ENCODE results near the gene MUTYH. TPM values are rescaled to one million over a fixed set of nuclear protein-coding genes. Genes with fewer than 3 reads are reported as not detected.

The MUTYH gene
- total RNA-seq, 1 donor from 2014 or later: 61.9 TPM

DNA sequence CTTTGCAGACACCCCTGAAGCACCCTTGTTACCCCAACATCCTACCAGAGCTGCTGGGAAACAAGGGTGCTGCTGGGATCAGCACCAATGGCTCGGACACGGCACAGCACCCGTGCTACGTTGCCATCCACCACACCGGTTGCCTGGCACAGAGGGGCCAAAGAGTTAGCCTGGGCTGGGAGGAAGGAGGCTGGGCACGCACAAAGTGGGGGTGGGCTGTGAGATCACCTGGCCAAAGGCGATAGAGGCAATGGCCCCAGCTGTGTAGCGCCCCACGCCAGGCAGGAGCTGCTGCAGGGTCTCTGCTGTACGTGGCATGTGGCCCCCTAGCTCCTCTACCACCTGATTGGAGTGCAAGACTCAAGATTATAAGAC, 7.9 kb downstream of the MUTYH start:
- Mint-ChIP-seq H3K9me3 (no peaks in the 10 kb centered on the region), H3K36me3 (ENCODE audit: low read depth) (peaks cover 10% of the 10 kb centered on the region), H3K27ac (ENCODE audit: unreplicated experiment) (no peak overlapping the region), H3K4me3 (no peak overlapping the region), H3K27me3 (ENCODE audit: low read depth) (no peaks in the 10 kb centered on the region), H3K4me1 (peaks cover 43% of the 10 kb centered on the region)
- DNase-seq (ENCODE audit: low read depth, low spot score): no peak
- TF ChIP-seq, protein P1, sequence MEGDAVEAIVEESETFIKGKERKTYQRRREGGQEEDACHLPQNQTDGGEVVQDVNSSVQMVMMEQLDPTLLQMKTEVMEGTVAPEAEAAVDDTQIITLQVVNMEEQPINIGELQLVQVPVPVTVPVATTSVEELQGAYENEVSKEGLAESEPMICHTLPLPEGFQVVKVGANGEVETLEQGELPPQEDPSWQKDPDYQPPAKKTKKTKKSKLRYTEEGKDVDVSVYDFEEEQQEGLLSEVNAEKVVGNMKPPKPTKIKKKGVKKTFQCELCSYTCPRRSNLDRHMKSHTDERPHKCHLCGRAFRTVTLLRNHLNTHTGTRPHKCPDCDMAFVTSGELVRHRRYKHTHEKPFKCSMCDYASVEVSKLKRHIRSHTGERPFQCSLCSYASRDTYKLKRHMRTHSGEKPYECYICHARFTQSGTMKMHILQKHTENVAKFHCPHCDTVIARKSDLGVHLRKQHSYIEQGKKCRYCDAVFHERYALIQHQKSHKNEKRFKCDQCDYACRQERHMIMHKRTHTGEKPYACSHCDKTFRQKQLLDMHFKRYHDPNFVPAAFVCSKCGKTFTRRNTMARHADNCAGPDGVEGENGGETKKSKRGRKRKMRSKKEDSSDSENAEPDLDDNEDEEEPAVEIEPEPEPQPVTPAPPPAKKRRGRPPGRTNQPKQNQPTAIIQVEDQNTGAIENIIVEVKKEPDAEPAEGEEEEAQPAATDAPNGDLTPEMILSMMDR (conservative IDR thresholded peaks at IDR 0.05): no peak

DNA sequence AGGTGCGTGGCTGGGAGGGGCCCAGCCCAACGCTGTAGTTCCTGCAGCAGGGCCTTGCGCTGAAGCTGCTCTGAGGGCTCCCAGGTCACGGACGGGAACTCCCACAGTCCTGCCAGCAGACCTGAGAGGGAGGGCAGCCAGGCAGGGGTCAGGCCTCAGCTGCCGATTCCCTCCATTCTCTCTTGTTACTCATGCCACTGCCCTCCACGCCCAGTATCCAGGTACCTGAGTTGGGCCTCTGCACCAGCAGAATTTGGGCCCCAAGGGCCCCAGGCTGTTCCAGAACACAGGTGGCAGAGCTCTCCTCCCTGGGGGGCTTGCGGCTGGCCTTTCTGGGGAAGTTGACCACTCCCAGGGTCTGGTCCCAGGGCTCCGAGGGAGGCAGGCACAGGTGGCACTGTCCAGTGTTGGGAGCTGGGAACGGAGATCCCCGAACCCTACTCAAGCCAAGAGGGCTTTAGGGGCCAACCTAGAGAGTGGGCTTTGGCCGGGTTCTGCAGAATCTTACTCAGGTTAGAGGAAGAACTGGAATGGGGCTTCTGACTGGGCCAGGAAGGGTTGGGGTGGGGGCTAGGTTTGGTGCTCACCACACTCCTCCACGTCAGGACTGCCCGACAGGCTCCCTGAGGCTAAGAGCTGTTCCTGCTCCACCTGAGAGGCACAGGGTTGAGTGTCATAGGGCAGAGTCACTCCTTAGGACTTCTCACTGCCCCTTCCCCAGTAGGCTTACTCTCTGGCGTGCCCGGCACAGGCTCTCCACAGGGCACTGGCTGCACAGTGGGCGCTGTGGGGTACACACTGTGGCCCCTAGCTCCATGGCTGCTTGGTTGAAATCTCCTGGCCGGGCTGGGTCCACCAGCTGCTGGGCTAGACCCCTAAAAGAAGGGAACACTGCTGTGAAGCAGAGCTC, 8.5 kb downstream of the MUTYH start:
- Mint-ChIP-seq H3K9me3 (no peaks in the 10 kb centered on the region), H3K36me3 (ENCODE audit: low read depth) (peaks cover 10% of the 10 kb centered on the region), H3K4me3 (no peak overlapping the region), H3K4me1 (peaks cover 41% of the 10 kb centered on the region), H3K27ac (ENCODE audit: unreplicated experiment) (no peak overlapping the region), H3K27me3 (ENCODE audit: low read depth) (no peaks in the 10 kb centered on the region)
- DNase-seq (ENCODE audit: low read depth, low spot score): no peak
- TF ChIP-seq, protein P1 (conservative IDR thresholded peaks at IDR 0.05): no peak

DNA sequence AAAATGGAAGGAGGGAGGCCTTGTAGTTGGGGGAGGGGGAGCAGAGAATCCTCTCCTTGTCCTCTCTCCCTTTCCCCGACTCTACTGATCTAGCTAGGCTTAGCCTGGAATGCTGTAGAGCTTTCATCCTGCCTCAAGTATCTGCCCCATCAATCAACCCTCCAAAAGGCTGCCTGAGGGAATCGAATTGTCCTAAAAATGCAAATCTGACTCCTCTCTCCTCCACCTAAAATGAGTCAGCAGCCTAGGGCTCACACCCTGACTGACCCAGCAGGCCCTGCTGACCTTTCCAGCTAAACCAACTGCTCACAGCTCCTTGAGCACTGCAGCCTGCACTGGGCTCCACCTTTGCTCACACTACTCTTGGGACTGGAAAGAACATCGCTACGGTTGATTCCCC, 10.8 kb downstream of the MUTYH start:
- TF ChIP-seq, protein P1 (conservative IDR thresholded peaks at IDR 0.05): no peak
- Mint-ChIP-seq H3K4me1 (peaks cover 41% of the 10 kb centered on the region), H3K36me3 (ENCODE audit: low read depth) (peaks cover 8% of the 10 kb centered on the region), H3K27me3 (ENCODE audit: low read depth) (no peaks in the 10 kb centered on the region), H3K27ac (ENCODE audit: unreplicated experiment) (no peak overlapping the region), H3K9me3 (no peaks in the 10 kb centered on the region), H3K4me3 (peak overlapping the region; percentile 60)
- DNase-seq (ENCODE audit: low read depth, low spot score): no peak

DNA sequence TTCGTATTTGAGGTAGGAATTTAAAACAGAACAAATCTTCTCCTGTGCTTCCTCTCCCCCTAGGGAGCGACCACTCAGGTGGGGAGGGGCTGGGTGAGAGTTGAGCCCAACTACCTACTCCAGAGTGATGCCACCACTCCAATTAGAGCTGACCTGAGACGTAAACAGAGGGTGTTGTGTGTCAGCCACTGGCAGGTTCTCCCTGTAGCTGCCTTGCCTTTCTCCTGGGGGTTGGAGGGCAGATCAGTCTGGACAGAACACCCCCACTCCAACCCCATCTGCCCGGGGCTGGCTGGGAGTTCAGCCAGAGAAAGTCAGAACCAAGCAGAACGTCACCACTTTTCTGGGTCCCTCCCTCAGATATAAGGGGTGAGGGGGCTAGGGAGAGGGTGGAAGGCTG, 11.6 kb downstream of the MUTYH start:
- H3K4me3 Mint-ChIP-seq: peak overlapping the region; percentile 54
- TF ChIP-seq, protein P1 (conservative IDR thresholded peaks at IDR 0.05): no peak
- no peak overlapping the region for H3K27ac Mint-ChIP-seq (ENCODE audit: unreplicated experiment)
- H3K27me3 Mint-ChIP-seq (ENCODE audit: low read depth): no peaks in the 10 kb centered on the region
- H3K4me1 Mint-ChIP-seq: peaks cover 37% of the 10 kb centered on the region
- H3K9me3 Mint-ChIP-seq: no peaks in the 10 kb centered on the region
- peaks cover 5% of the 10 kb centered on the region for H3K36me3 Mint-ChIP-seq (ENCODE audit: low read depth)
- DNase-seq (ENCODE audit: low read depth, low spot score): no peak

DNA sequence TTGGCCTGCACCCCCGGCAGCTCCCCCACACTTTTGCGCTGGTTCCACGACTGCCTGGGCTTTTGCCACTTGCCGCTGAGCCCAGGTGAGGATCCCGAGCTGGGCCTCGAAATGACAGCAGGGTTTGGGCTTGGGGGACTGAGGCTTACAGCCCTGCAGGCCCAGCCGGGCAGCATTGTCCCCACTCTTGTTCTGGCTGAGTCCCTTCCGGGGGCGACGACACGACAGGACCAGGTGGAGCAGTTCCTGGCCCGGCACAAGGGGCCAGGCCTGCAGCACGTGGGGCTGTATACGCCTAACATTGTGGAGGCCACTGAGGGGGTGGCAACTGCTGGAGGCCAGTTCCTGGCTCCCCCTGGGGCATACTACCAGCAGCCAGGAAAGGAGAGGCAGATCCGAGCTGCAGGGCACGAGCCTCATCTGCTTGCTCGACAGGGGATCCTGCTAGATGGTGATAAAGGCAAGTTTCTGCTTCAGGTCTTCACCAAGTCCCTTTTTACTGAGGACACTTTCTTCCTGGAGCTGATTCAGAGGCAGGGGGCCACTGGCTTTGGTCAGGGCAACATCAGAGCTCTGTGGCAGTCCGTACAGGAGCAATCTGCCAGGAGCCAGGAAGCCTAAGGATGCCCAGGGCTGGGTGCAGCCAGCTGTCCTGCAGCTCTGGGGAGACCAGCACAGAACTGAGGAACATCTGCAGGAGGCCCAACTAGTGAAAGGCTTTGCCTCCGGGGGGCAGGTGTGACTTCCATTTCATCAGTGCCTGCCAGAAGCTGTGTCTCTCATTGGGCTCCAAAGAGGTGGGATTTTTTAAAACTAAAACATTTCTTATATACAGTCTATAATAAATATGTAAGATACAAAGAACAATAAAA, 12.4 kb downstream of the MUTYH start:
- H3K4me1 Mint-ChIP-seq: peaks cover 37% of the 10 kb centered on the region
- peak overlapping the region; percentile 12 for H3K27ac Mint-ChIP-seq (ENCODE audit: unreplicated experiment)
- TF ChIP-seq, protein P1 (conservative IDR thresholded peaks at IDR 0.05): no peak
- H3K9me3 Mint-ChIP-seq: no peaks in the 10 kb centered on the region
- no peak for DNase-seq (ENCODE audit: low read depth, low spot score)
- no peaks in the 10 kb centered on the region for H3K27me3 Mint-ChIP-seq (ENCODE audit: low read depth)
- peak overlapping the region; percentile 62 for H3K4me3 Mint-ChIP-seq
- peaks cover 5% of the 10 kb centered on the region for H3K36me3 Mint-ChIP-seq (ENCODE audit: low read depth)

Data from neural crest cell (in vitro differentiated cells).